CD4-positive, alpha-beta T cell (primary cell): ENCODE measurements around the gene JUN. TPM values are rescaled to one million over a fixed set of nuclear protein-coding genes. Genes with fewer than 3 reads are reported as not detected.

Experiments
- ATAC-seq: fragments of 200-7000 bp; cut with Tn5 transposase; one replicate; pipeline ENCODE4 v1.10.0; 2022; ENCODE audit warnings: mild to moderate bottlenecking; ENCODE audit not compliant: poor library complexity
- CTCF ChIA-PET: fragments of 350-600 bp; sonication (Branson Sonifier 250); formaldehyde crosslinking; loops from one replicate; lab custom pipeline; 2021; ENCODE audit warnings: antibody characterized with exemption, inconsistent platforms; lab: Charles Lee
- POLR2A ChIA-PET: fragments of 350-600 bp; sonication (Branson Sonifier 250); formaldehyde crosslinking; loops from one replicate; lab custom pipeline; 2021; ENCODE audit warnings: antibody characterized with exemption, inconsistent platforms; lab: Charles Lee
- DNase-seq, 14 experiments: peaks; one replicate each; pipeline ENCODE4 v3.0.0-alpha.2; 2013 to 2020; ENCODE audit warnings: mixed read lengths in 2 of 14
- H3K27ac ChIP-seq, 2 donors: one replicate each; pipeline versions ENCODE4 v1.5.1 to v1.7.0; 2013; ENCODE audit warnings: low read length in 2 of 2, low read depth in 1 of 2, mild to moderate bottlenecking in 1 of 2
- H3K27me3 ChIP-seq, 2 experiments: 1 replicate in 1 of 2; 2 replicates in 1 of 2; pipeline versions ENCODE4 v1.6.1 to v1.7.0; 2013; ENCODE audit warnings: low read length in 2 of 2, control low read depth in 1 of 2, mild to moderate bottlenecking in 1 of 2, moderate library complexity in 1 of 2; ENCODE audit not compliant: insufficient read depth in 2 of 2, control insufficient read depth in 1 of 2
- H3K36me3 ChIP-seq: one replicate; pipeline ENCODE4 v1.6.1; 2013; ENCODE audit warnings: low read length, control low read depth; ENCODE audit not compliant: insufficient read depth
- H3K4me1 ChIP-seq: one replicate; pipeline ENCODE4 v1.6.1; 2013; ENCODE audit warnings: low read length, control low read depth; ENCODE audit not compliant: insufficient read depth
- H3K4me3 ChIP-seq: one replicate; pipeline ENCODE4 v1.5.1; 2013; ENCODE audit warnings: mild to moderate bottlenecking, low read length, moderate library complexity
- H3K9me3 ChIP-seq, 2 experiments: 1 replicate in 1 of 2; 2 replicates in 1 of 2; pipeline versions ENCODE4 v1.6.1 to v1.7.0; 2013; ENCODE audit warnings: low read length in 2 of 2, mild to moderate bottlenecking in 2 of 2, control low read depth in 1 of 2, moderate library complexity in 1 of 2; ENCODE audit not compliant: control insufficient read depth in 1 of 2, insufficient read depth in 1 of 2
- H3K27ac Mint-ChIP-seq: one replicate; pipeline ENCODE4 v1.8.0; 2020; ENCODE audit warnings: mixed read lengths
- H3K27me3 Mint-ChIP-seq: one replicate; pipeline ENCODE4 v1.8.0; 2021; ENCODE audit warnings: mixed read lengths
- H3K36me3 Mint-ChIP-seq: one replicate; pipeline ENCODE4 v1.8.0; 2021; ENCODE audit warnings: low read depth, mixed read lengths
- H3K4me1 Mint-ChIP-seq: one replicate; pipeline ENCODE4 v1.8.0; 2021; ENCODE audit warnings: low read depth, mixed read lengths
- H3K4me3 Mint-ChIP-seq: one replicate; pipeline ENCODE4 v1.8.0; 2020; ENCODE audit warnings: mild to moderate bottlenecking, mixed read lengths
- H3K9me3 Mint-ChIP-seq: one replicate; pipeline ENCODE4 v1.8.0; 2020; ENCODE audit warnings: mixed read lengths
- intact Hi-C, 2 experiments: fragments of 100-400 bp; cut with DNase I in 1 of 2; cut with micrococcal nuclease in 1 of 2; formaldehyde crosslinking; loops; one replicate each; pipeline versions ENCODE4 v1.15.1 to v1.9.0; 2023 to 2025; cut with DNase I, micrococcal nuclease
- total RNA-seq, 174 experiments: library from RNA in 2 of 174; stranded (reverse) in 2 of 174; gene quantifications; one replicate each; pipeline ENCODE4 v1.2.3 and lab custom pipeline; 2021 to 2026
- TF ChIP-seq, protein P1 (sequence below): fragments of 200-600 bp; IDR thresholded peaks from one replicate; pipeline ENCODE4 v1.8.0; 2022; ENCODE audit warnings: antibody characterized with exemption, mild to moderate bottlenecking

The JUN gene
- total RNA-seq, 2 experiments from 2014 or later = 585 to 588 TPM

DNA sequence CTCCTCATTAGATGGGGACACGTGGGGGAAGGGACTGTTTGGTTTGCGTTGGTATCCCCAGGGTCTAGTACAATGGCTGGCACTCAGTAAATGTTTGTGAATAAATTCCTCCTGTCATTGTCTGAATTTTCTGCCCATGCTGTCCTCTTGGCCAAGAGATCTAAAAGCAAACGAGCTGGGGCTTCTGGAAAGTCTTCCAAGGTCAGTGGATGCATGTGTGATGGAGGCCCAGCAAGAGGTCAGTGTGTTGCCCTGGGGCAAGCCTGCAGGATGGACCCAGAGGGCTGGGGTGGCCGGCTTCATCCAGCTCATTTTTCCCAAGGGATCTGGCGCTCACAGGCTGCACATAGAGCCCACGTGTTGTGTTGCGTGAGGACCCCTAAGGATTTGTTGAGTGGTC, 30.0 kb upstream of the JUN start:
- H3K4me3 ChIP-seq = no peak overlapping the region
- DNase-seq = no peak
- TF ChIP-seq, protein P1, sequence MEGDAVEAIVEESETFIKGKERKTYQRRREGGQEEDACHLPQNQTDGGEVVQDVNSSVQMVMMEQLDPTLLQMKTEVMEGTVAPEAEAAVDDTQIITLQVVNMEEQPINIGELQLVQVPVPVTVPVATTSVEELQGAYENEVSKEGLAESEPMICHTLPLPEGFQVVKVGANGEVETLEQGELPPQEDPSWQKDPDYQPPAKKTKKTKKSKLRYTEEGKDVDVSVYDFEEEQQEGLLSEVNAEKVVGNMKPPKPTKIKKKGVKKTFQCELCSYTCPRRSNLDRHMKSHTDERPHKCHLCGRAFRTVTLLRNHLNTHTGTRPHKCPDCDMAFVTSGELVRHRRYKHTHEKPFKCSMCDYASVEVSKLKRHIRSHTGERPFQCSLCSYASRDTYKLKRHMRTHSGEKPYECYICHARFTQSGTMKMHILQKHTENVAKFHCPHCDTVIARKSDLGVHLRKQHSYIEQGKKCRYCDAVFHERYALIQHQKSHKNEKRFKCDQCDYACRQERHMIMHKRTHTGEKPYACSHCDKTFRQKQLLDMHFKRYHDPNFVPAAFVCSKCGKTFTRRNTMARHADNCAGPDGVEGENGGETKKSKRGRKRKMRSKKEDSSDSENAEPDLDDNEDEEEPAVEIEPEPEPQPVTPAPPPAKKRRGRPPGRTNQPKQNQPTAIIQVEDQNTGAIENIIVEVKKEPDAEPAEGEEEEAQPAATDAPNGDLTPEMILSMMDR = no peak

DNA sequence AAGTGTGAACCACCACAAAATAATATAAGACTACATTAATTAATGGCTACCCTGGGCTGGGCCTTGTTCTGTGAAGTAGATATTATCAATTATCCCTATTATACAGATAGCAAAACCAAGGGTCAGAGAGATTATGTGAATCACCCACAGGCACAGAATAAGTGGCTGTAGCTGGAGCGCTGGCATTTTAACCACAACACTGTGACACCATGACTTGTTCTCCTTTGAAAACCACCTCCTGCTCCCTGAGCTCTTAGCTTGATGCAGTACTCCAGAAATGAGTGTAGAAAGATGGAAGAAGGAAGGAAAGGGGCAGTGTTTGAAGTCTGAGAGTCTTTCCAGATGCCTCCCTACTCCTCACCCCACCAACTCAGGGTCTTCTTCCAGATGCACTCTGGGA, 29.5 kb upstream of the JUN start:
- Histone ChIP-seq H3K27ac (peak overlapping the region; percentile 48 to 65), H3K27me3 (no peaks in the 10 kb centered on the region), H3K36me3 (no peaks in the 10 kb centered on the region), H3K4me3 (no peak overlapping the region), H3K4me1 (peaks cover 47% of the 10 kb centered on the region), H3K9me3 (peaks cover 0 to 6% of the 10 kb centered on the region in 2 experiments)
- ATAC-seq (peak; percentile 10), DNase-seq (peak in 4 of 14 experiments; percentile 22 to 58 (median 36))
- CTCF ChIA-PET = no interaction called here
- peak overlapping the region; percentile 89 for H3K27ac Mint-ChIP-seq
- no peaks in the 10 kb centered on the region for H3K9me3 Mint-ChIP-seq
- intact Hi-C loops = loop anchor here in 1 of 2 experiments (2.0 to 10.0 kb wide), 5 partner anchors 21 to 1001 kb away; partner anchors contain the start of genes HOOK1 and JUN
- TF ChIP-seq, protein P1 = no peak
- POLR2A ChIA-PET = interaction anchor here (0.7 to 4.0 kb wide), 2 partner anchors 30 to 45 kb away, joined by 3 to 41 read pairs; partner anchors contain the start of gene JUN
- H3K4me3 Mint-ChIP-seq = peak overlapping the region; percentile 71
- peaks cover 64% of the 10 kb centered on the region for H3K4me1 Mint-ChIP-seq
- no peaks in the 10 kb centered on the region for H3K27me3 Mint-ChIP-seq
- H3K36me3 Mint-ChIP-seq = peaks cover 6% of the 10 kb centered on the region

More for the DNA sequence above, 30.0 kb upstream of the JUN start:
- Histone ChIP-seq H3K27me3 (no peaks in the 10 kb centered on the region), H3K27ac (peak overlapping the region; percentile 48 to 65), H3K9me3 (peaks cover 0 to 6% of the 10 kb centered on the region in 2 experiments), H3K36me3 (no peaks in the 10 kb centered on the region), H3K4me1 (peaks cover 47% of the 10 kb centered on the region)
- peak overlapping the region; percentile 71 for H3K4me3 Mint-ChIP-seq
- H3K9me3 Mint-ChIP-seq = no peaks in the 10 kb centered on the region
- CTCF ChIA-PET = no interaction called here
- H3K27me3 Mint-ChIP-seq = no peaks in the 10 kb centered on the region
- intact Hi-C loops = loop anchor here (2.0 to 10.0 kb wide), 6 partner anchors 21 to 1001 kb away; partner anchors contain the start of genes HOOK1 (in 1 of the 2) and JUN (in 1 of the 2)
- POLR2A ChIA-PET = interaction anchor here (0.6 to 4.0 kb wide), 3 partner anchors 30 to 1488 kb away, joined by 3 to 41 read pairs (median 3); partner anchors contain the start of gene JUN
- peak overlapping the region; percentile 89 for H3K27ac Mint-ChIP-seq
- peaks cover 6% of the 10 kb centered on the region for H3K36me3 Mint-ChIP-seq
- no peak for ATAC-seq
- H3K4me1 Mint-ChIP-seq = peaks cover 64% of the 10 kb centered on the region

DNA sequence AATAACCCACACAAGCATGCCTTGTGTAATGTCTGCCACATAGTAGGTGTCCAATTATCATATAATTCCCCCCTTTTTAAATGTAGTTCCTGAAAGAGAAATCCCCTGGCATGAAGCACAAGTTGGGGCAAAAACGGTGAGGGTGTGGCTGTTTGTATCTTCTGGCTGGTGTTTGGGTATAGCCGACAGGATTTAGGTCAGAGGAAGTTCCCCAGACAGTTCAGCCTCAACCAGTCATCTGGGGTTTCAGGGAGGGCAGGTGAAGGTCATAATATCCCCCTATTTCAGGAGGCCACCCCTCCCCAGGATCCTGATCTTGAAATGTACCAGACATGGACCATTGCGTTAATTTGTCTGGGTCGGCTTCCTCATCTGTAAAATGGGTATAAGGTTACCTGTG, 29.1 kb upstream of the JUN start:
- peaks cover 47% of the 10 kb centered on the region for H3K4me1 ChIP-seq

More for the DNA sequence above, 29.1 kb upstream of the JUN start:
- no peaks in the 10 kb centered on the region for H3K36me3 ChIP-seq
- H3K27ac Mint-ChIP-seq = peak overlapping the region; percentile 89
- no peak overlapping the region for H3K4me3 ChIP-seq
- TF ChIP-seq, protein P1 = no peak
- H3K9me3 ChIP-seq = peaks cover 0 to 6% of the 10 kb centered on the region in 2 experiments
- intact Hi-C loops = loop anchor here in 1 of 2 experiments (2.0 to 10.0 kb wide), 5 partner anchors 20 to 1002 kb away; partner anchors contain the start of genes HOOK1 and JUN
- H3K4me3 Mint-ChIP-seq = peak overlapping the region; percentile 71
- H3K36me3 Mint-ChIP-seq = peaks cover 6% of the 10 kb centered on the region
- no peaks in the 10 kb centered on the region for H3K9me3 Mint-ChIP-seq
- H3K4me1 Mint-ChIP-seq = peaks cover 65% of the 10 kb centered on the region
- H3K27me3 Mint-ChIP-seq = no peaks in the 10 kb centered on the region
- ChIA-PET POLR2A (interaction anchor here (4.0 kb wide), 1 partner anchor 29 kb away, joined by 41 read pairs; the partner anchor contains the start of gene JUN), CTCF (interaction anchor here (0.5 kb wide), 1 partner anchor 28 kb away, joined by 3 read pairs; no protein-coding TSS in a partner anchor)
- H3K27me3 ChIP-seq = no peaks in the 10 kb centered on the region
- peak overlapping the region; percentile 48 to 65 for H3K27ac ChIP-seq
- peak; percentile 74 for ATAC-seq
- DNase-seq = peak in 13 of 14 experiments; percentile 17 to 92 (median 45)
